ENCODE data around the gene HBG1.
"Not testable (repeated sequence)": the region's sequence is repeated elsewhere in the genome, so short reads cannot be mapped to it uniquely, and the experiment has no call there.

Gene HBG1

DNA sequence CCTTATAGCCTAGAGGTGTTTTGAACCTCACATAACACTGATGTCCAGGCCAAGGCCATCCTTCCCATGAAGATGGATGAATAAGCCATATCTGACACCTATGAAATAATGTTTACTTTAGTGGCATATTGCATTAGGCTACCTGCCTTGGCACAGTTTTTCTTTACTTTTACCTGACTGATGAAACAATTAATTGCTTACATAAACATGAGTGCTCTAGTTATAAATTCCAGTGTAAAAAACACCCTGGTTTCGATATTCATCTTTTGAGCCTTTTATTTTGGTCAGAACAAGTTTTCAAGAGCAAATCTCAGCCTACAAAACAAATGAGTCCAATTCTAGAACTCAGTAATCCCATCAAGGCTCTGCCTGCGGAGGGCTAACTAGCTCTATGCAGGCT lies 27.0 kb upstream of the HBG1 start:
- no peak for DNase-seq

DNA sequence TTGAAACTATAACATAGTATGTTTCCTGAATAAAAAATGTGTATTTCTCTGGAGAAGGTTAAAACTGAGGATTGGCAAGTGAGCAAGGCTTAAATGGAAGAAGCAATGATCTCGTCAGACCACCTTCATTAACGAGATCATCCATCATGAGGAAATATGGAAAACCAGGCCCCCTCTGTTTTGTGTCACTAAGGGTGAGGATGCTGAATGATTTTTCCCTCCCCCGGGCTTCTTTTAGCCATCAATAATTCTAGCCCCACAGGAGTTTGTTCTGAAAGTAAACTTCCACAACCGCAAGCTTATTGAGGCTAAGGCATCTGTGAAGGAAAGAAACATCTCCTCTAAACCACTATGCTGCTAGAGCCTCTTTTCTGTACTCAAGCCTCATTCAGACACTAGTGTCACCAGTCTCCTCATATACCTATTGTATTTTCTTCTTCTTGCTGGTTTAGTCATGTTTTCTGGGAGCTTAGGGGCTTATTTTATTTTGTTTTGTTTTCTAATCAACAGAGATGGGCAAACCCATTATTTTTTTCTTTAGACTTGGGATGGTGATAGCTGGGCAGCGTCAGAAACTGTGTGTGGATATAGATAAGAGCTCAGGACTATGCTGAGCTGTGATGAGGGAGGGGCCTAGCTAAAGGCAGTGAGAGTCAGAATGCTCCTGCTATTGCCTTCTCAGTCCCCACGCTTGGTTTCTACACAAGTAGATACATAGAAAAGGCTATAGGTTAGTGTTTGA lies 25.9 kb upstream of the HBG1 start:
- no peak for DNase-seq

GRCh38 chr11:5274395-5274794 lies 24.7 kb upstream of the HBG1 start:
- DNase-seq: no peak

- DNase-seq: no peak
Measured at GRCh38 chr11:5272395-5273017, 22.8 kb upstream of the HBG1 start.

GRCh38 chr11:5269715-5270147 lies 20.1 kb upstream of the HBG1 start, which contains the start of gene HBE1:
Gene HBE1, minus strand, starts transcription at chr11:5269945. Its CDS starts 55 bp downstream, at chr11:5269890.
- no peak for DNase-seq

- no peak for DNase-seq
Measured at GRCh38 chr11:5267033-5267563, 17.4 kb upstream of the HBG1 start.

GRCh38 chr11:5266609-5267008 lies 17.0 kb upstream of the HBG1 start:
- no peak for DNase-seq

DNA sequence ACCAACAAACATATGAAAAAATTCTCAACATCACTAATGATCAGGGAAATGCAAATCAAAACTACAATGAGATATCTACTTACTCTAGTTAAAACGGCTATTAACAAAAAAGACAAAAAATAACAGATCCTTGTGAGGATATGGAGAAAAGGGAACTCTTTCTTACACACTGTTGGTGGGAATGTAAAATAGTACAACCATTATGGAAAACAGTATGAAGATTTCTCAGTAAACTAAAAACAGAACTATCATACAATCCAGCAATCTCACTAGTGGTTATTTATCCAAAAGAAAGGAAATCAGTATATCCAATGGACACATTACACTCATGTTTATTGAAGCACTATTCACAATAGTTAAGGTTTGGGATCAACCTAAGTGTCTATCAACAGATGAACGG lies 16.2 kb upstream of the HBG1 start:
- no peak for DNase-seq

DNA sequence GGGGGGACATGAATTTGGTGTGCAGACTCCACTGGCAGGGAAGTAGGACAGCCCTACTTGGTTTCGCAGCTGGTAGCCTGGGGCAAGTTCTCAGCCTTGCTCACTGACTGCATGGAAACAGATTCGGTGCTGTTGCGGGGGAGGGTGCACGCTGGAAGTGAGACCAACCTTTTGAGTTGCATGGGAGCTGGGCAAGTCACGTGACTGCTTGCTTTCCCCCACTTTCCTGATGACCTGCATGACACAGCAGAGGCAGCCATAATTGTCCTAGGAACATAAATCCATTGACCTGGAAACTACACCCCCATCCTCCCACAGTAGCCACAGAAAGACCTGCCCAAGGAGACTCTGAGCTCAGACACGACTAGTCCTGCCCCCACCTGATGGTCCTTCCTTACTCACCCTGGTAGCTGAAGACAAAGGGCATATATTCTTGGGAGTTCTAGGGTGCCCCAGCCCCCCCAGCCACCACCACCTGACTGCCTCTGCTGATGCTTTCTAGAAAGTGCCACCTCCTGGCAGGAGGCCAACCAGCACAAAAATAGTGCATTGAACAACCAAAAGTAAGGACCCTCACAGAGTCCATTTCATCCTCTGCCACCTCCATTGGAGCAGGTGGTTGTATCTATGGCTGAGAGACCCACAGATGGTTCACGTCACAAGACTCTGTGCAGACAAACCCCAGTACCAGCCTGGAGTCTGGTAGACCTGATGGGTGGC lies 9.0 kb upstream of the HBG1 start:
- no peak for DNase-seq

- no peak for DNase-seq
Measured at GRCh38 chr11:5257296-5257695, 7.6 kb upstream of the HBG1 start.

DNA sequence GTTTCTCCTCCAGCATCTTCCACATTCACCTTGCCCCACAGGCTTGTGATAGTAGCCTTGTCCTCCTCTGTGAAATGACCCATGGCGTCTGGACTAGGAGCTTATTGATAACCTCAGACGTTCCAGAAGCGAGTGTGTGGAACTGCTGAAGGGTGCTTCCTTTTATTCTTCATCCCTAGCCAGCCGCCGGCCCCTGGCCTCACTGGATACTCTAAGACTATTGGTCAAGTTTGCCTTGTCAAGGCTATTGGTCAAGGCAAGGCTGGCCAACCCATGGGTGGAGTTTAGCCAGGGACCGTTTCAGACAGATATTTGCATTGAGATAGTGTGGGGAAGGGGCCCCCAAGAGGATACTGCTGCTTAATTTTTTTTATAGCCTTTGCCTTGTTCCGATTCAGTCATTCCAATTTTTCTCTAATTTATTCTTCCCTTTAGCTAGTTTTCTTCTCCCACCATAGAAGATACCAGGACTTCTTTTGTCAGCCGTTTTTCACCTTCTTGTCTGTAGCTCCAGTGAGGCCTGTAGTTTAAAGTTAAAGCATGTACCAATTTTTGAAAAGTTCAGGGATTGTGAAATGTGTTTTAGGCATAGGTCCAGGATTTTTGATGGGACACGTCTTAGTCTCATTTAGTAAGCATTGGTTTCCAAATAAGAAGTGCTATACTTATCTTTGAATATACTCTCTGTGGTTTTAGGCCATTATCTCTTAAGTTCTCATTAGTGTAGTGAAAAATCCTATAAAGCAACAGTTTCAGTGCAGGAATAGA lies 5.2 kb upstream of the HBG1 start, which contains the start of gene HBG2:
HBG2 (minus strand) TSS at position 136 of the 768 bp plus-strand sequence; CDS start at position 83, 53 bp downstream.
- not testable (repeated sequence) for DNase-seq

DNA sequence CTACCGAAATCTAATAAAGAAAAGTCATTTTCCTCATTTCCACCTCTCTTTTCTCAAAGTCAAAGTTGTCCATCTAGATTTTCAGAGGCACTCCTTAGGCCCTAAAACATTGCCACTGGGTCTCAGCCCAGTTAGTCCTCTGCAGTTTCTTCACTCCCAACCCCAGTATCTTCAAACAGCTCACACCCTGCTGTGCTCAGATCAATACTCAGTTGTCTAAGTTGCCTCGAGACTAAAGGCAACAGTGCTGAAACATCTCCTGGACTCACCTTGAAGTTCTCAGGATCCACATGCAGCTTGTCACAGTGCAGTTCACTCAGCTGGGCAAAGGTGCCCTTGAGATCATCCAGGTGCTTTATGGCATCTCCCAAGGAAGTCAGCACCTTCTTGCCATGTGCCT lies 4.4 kb upstream of the HBG1 start:
- not testable (repeated sequence) for DNase-seq

GRCh38 chr11:5253440-5253839 lies 3.8 kb upstream of the HBG1 start:
- DNase-seq: not testable (repeated sequence)

DNA sequence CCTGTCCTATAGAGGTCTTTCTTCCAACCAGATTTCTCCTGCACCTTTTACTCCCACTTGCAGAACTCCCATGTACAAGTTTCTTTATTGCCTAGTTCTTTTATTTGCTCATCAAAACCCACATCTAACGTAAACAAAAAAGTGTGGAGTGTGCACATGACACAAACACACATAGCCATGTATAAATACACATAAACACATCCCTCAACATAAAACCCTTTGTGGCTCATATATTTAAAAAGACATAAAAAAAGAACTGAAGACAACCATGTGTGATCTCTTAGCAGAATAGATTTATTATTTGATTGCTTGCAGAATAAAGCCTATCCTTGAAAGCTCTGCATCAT lies 3.2 kb upstream of the HBG1 start:
- DNase-seq: no peak

DNA sequence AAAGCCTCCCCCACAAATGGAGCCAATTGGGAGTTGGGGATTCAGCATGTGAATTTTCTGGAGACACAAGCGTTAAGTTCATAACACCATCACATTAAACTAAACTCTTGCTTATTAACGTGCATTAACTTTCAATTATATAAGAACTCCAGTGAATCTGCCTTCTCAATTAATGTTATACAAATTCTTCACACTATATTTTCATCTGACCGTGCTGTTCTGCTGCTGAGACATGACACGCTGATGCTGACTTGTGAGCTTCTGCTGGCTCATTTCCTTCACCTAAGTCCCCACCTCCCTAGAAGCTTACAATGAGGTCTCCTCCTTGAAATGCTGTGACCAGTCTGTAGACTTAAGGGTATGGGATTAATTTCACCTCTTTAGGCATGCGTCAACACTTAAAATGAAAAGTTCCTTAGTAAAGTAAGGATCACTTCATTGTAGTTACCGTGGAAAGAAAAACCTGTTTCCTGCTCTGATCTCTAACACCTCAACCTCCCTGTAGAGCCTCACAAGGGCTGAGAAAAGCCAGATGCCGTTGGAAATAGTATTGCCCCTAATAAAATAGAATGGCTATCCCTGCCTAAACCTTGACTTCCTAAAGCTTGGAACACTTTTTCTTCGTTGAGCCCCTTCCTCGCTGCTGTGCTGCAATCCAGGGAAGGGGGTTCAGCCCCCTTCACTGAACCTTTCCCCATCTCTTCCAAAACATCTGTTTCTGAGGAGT lies 2.7 kb upstream of the HBG1 start:
- DNase-seq: no peak

DNA sequence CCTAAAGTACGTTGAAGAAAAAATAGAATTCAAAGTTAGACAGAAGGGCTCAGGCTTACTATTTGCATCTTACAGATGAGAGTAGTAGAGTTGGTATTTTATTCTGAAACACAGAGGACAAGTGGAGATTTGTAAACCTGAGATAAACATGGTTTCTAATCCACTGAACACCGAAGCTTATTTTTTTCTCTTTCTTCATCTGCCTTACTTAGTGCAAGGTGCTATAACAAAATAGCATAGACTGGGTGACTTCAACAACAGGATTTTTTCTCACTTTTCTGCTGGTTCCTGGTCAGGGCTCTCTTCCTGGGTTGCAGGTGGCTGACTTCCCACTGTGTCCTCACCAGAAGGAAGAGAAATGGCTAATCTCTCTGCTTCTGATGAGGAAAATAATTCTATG lies 2.1 kb upstream of the HBG1 start:
- DNase-seq: no peak

GRCh38 chr11:5250543-5251204 lies 1.0 kb upstream of the HBG1 start:
- no peak for DNase-seq

- DNase-seq: not testable (repeated sequence)
Measured at GRCh38 chr11:5248498-5248897, 1.2 kb downstream of the HBG1 start.

- DNase-seq: no peak
Measured at GRCh38 chr11:5247472-5248192, 2.0 kb downstream of the HBG1 start.

DNA sequence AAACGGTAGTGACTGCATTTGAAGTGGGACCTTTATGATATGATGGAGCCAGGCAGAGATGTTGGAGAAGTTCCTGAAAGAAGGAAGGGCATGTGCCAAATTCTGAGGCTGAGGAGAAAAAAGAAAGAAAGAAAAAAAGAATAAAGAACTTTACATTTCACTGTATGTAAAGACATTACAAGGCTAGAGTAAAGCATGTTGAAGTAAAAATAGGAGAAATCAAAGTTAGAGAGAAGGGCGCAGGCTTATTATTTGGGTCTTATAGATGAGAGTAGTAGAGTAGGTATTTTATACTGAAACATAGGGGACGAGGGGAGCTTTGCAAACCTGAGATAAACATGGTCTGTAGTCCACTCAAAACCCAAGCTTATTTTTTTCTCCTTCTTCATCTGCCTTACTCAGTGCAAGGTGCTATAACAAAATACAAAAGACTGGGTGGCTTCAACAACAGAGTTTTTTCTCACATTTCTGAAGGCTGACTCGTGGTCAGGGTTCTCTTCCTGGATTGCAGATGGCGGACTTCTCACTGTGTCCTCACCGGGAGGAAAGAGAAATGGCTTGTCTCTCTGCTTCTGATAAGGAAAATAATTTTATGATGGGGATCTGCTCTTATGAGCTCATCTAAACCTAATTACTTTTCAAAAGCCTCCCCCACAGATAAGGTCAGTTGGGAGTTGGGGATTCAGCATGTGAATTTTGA lies 2.7 kb downstream of the HBG1 start:
- no peak for DNase-seq
